ENCODE data around the gene TMEM121B. TPM values are rescaled to one million over a fixed set of nuclear protein-coding genes. Genes with fewer than 3 reads are reported as not detected.
A peak's percentile ranks its signal among the peaks of the same experiment; 100 is the strongest.

Gene TMEM121B
- under 1 TPM; 0.13 to 0.14 TPM for total RNA-seq

- peaks cover 18% of the 10 kb centered on the region for H3K27me3 Mint-ChIP-seq
- no peak within 1 kb of the TSS for H3K27ac Mint-ChIP-seq
- H3K4me3 Mint-ChIP-seq = peak within 1 kb of the TSS; percentile 67
- no peak for TF ChIP-seq CTCF (IDR thresholded peaks at IDR 0.05)
- intact Hi-C loops (cut with micrococcal nuclease) = no loop called here
- peaks cover 30% of the 10 kb centered on the region for H3K4me1 Mint-ChIP-seq (ENCODE audit: low read depth)
- CTCF ChIA-PET = interaction anchor here (1.3 kb wide), 1 partner anchor 51 kb away, joined by 4 read pairs; no protein-coding TSS in a partner anchor
- ATAC-seq = peak; percentile 30
- no peaks in the 10 kb centered on the region for H3K36me3 Mint-ChIP-seq (ENCODE audit: low read depth)
- POLR2A ChIA-PET = interaction anchor here (1.2 kb wide), 1 partner anchor 15 kb away, joined by 4 read pairs; no protein-coding TSS in a partner anchor
- DNase-seq = peak; percentile 53
- H3K9me3 Mint-ChIP-seq = no peaks in the 10 kb centered on the region
Observed at GRCh38 chr22:17121233-17122195, at the start of gene TMEM121B. TMEM121B (minus strand) TSS chr22:17121360; CDS start chr22:17121127, 233 bp downstream.

- CTCF ChIA-PET = interaction anchor here (1.0 to 1.3 kb wide), 4 partner anchors 93 to 334 kb away, joined by 3 to 4 read pairs (median 3); no protein-coding TSS in a partner anchor
- H3K4me3 Mint-ChIP-seq = no peak overlapping the region
- H3K9me3 Mint-ChIP-seq = no peaks in the 10 kb centered on the region
- no peak overlapping the region for H3K27ac Mint-ChIP-seq
- ATAC-seq (no peak), DNase-seq (no peak)
- intact Hi-C loops (cut with micrococcal nuclease) = no loop called here
- no peaks in the 10 kb centered on the region for H3K27me3 Mint-ChIP-seq
- H3K36me3 Mint-ChIP-seq (ENCODE audit: low read depth) = no peaks in the 10 kb centered on the region
- H3K4me1 Mint-ChIP-seq (ENCODE audit: low read depth) = peaks cover 5% of the 10 kb centered on the region
- TF ChIP-seq CTCF (IDR thresholded peaks at IDR 0.05) = no peak
- POLR2A ChIA-PET = no interaction called here
Observed at GRCh38 chr22:17167486-17167885, 46.3 kb upstream of the TMEM121B start.

GRCh38 chr22:17164392-17165024 is 43.3 kb upstream of the TMEM121B start:
- H3K9me3 Mint-ChIP-seq = no peaks in the 10 kb centered on the region
- TF ChIP-seq CTCF (IDR thresholded peaks at IDR 0.05) = no peak
- peaks cover 6% of the 10 kb centered on the region for H3K4me1 Mint-ChIP-seq (ENCODE audit: low read depth)
- no peak overlapping the region for H3K27ac Mint-ChIP-seq
- H3K4me3 Mint-ChIP-seq = no peak overlapping the region
- ChIA-PET CTCF (interaction anchor here (1.4 to 9.4 kb wide), 3 partner anchors 9 to 90 kb away, joined by 4 to 114 read pairs (median 5); no protein-coding TSS in a partner anchor), POLR2A (interaction anchor here (1.1 kb wide), 1 partner anchor 88 kb away, joined by 3 read pairs; no protein-coding TSS in a partner anchor)
- no peak for DNase-seq
- intact Hi-C loops (cut with micrococcal nuclease) = no loop called here
- H3K27me3 Mint-ChIP-seq = no peaks in the 10 kb centered on the region
- ATAC-seq = no peak
- peaks cover 5% of the 10 kb centered on the region for H3K36me3 Mint-ChIP-seq (ENCODE audit: low read depth)

GRCh38 chr22:17162731-17163130 is 41.6 kb upstream of the TMEM121B start:
- Mint-ChIP-seq H3K4me3 (no peak overlapping the region), H3K9me3 (no peaks in the 10 kb centered on the region), H3K36me3 (ENCODE audit: low read depth) (peaks cover 13% of the 10 kb centered on the region), H3K27me3 (no peaks in the 10 kb centered on the region), H3K4me1 (ENCODE audit: low read depth) (peaks cover 10% of the 10 kb centered on the region), H3K27ac (no peak overlapping the region)
- intact Hi-C loops (cut with micrococcal nuclease) = no loop called here
- ChIA-PET CTCF (interaction anchor here (1.3 to 9.4 kb wide), 2 partner anchors 10 to 339 kb away, joined by 3 to 114 read pairs; no protein-coding TSS in a partner anchor), POLR2A (interaction anchor here (0.8 to 1.2 kb wide), 3 partner anchors 9 to 15 kb away, joined by 3 read pairs; no protein-coding TSS in a partner anchor)
- no peak for DNase-seq
- no peak for TF ChIP-seq CTCF (IDR thresholded peaks at IDR 0.05)
- ATAC-seq = no peak

All from activated CD8-positive, alpha-beta T cell treated with anti-CD3 and anti-CD28 coated beads for 36 hours (primary cell).